ENCODE measurements around the gene TBCD.

Gene TBCD

DNA sequence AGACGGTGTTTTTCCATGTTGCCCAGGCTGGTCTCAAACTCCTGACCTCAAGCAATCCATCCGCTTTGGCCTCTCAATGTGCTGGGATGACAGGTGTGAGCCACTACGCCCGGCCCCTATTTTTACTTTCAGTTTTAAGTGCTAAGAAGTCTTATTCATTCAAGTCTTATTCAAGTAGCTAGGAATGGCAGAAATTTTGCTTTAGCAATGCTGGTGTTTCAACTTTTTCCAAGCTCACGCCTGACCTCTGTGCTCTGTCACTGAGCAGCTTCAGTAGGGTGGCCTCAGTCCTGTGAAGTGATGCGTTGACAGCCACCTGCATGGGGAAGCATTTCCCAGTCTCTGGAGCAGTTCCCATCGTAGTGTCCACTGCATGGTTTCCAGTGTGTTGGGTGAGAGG lies 75.1 kb downstream of the TBCD start:
- peaks cover 27% of the 10 kb centered on the region for H3K36me3 Mint-ChIP-seq
- no peak overlapping the region for H3K4me3 Mint-ChIP-seq
- H3K27ac Mint-ChIP-seq = no peak overlapping the region
- ATAC-seq (ENCODE audit: low read depth) (no peak), DNase-seq (ENCODE audit: low spot score in 2 of 2) (no peak)
- H3K9me3 Mint-ChIP-seq = no peaks in the 10 kb centered on the region
- H3K27me3 Mint-ChIP-seq = no peaks in the 10 kb centered on the region
- H3K4me1 Mint-ChIP-seq = no peaks in the 10 kb centered on the region

DNA sequence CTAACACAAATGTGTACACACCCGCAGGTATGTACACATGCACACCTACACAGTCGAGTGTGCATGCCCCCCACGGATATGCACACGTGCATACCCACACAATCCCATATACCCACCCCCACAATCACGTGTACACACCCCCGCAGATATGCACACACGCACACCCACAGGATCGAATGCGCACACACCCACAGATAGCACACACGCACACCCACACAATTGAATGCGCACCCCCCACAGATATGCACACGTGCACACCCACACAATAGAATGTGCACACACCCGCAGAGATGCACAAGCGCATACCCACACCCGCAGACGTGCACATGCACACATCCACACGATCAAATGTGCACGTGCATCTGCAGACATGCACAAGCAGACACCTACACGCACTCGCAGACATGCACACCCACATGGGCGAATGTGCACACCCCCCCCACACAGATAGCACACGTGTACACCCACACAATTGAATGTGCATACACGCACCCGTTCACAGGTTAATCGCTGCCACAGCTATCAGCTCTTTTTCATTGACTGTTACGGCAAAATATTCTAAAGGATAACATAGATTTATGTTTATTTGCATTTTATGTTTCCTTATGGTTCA lies 77.1 kb downstream of the TBCD start:
- ATAC-seq (ENCODE audit: low read depth) (no peak), DNase-seq (ENCODE audit: low spot score in 2 of 2) (no peak)
- H3K36me3 Mint-ChIP-seq = peaks cover 18% of the 10 kb centered on the region
- H3K27me3 Mint-ChIP-seq = no peaks in the 10 kb centered on the region
- H3K9me3 Mint-ChIP-seq = no peaks in the 10 kb centered on the region
- H3K4me1 Mint-ChIP-seq = no peaks in the 10 kb centered on the region
- no peak overlapping the region for H3K27ac Mint-ChIP-seq
- H3K4me3 Mint-ChIP-seq = no peak overlapping the region

DNA sequence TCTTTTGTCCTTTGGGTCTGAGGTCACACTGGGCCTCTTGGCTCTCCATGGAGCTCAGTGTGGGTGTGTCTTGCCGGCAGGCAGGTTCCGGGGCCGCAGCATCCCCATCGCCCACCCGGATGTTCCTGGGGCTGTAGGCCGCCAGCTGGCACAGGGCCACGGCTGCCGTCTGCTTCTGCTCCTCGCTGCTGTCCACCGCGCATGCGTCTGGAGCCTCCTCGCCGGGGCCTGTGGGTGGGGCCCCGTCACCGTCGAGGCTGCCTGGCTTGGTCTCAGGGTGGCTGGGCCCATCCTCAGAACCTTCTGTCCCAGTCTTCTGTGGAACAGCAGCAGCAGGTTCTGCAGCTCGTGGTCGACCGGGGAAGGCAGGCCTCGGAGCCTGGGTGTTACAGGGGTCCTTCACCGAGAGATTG lies 78.4 kb downstream of the TBCD start:
- H3K27ac Mint-ChIP-seq = no peak overlapping the region
- no peaks in the 10 kb centered on the region for H3K9me3 Mint-ChIP-seq
- no peak overlapping the region for H3K4me3 Mint-ChIP-seq
- ATAC-seq (ENCODE audit: low read depth) (no peak), DNase-seq (ENCODE audit: low spot score in 2 of 2) (no peak)
- H3K4me1 Mint-ChIP-seq = no peaks in the 10 kb centered on the region
- H3K27me3 Mint-ChIP-seq = no peaks in the 10 kb centered on the region
- H3K36me3 Mint-ChIP-seq = peaks cover 18% of the 10 kb centered on the region

DNA sequence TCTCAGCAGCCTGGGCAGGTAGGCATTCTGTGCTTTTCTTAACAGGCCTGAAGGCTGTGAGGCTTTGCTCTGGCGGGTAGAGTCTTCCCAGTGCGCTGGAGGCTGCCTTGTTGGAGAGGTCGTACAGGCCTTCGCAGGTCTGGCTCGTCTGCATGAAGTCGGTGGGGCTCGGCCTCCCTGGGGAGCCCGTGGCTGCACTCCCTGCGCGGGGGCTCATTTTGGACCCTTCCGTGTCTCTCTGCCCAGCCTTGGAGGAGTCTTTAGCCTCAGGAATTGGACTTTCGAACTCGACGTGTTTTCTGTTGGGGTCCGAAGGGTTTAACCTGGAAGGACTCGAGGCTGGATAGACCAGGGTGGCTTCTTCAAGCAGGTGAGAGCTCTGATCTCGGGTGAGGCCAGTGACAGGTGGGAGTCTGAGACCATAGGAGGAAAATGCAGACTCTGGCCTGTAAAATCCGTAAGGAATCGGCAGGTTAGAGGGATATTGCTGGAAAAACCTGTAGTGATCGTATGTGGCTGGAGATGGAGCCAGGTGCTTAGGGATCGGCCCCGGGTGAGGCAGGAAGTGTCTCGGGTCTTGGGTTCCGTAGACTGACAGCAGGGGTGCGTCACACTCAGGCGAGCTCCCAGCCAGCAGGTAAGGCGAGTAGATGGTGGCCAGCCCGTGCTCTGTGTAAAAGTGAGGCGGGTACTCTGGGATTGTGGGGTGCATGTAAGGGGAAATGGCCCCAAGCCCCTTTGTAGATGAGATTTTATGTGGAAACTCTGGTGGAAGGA lies 79.4 kb downstream of the TBCD start:
- Mint-ChIP-seq H3K4me3 (no peak overlapping the region), H3K27ac (no peak overlapping the region), H3K4me1 (no peaks in the 10 kb centered on the region), H3K27me3 (no peaks in the 10 kb centered on the region), H3K36me3 (peaks cover 18% of the 10 kb centered on the region), H3K9me3 (no peaks in the 10 kb centered on the region)
- DNase-seq (ENCODE audit: low spot score in 2 of 2) (no peak), ATAC-seq (ENCODE audit: low read depth) (no peak)

DNA sequence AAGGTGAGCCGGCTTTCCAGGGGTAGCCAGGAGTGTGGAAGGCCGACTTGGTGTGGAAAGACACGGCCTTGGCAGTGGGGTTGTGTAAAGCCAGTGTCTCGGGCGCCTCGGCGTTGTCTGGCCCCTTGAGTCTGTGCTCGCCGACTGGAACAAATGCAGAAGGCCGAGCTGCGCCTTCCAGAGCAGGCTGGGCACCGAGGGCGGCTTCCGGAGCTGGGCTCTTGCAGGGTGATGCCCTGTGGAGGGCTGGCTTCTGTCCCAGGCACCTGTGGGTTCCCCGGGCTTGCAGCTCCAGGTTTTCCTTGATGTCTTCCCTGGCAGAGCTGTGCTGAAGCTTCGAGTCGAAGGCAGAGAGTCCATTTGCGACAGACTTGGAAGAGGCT lies 79.9 kb downstream of the TBCD start:
- Mint-ChIP-seq H3K36me3 (peaks cover 18% of the 10 kb centered on the region), H3K27ac (no peak overlapping the region), H3K9me3 (no peaks in the 10 kb centered on the region), H3K27me3 (no peaks in the 10 kb centered on the region), H3K4me3 (no peak overlapping the region), H3K4me1 (no peaks in the 10 kb centered on the region)
- DNase-seq (ENCODE audit: low spot score in 2 of 2) (no peak), ATAC-seq (ENCODE audit: low read depth) (no peak)

DNA sequence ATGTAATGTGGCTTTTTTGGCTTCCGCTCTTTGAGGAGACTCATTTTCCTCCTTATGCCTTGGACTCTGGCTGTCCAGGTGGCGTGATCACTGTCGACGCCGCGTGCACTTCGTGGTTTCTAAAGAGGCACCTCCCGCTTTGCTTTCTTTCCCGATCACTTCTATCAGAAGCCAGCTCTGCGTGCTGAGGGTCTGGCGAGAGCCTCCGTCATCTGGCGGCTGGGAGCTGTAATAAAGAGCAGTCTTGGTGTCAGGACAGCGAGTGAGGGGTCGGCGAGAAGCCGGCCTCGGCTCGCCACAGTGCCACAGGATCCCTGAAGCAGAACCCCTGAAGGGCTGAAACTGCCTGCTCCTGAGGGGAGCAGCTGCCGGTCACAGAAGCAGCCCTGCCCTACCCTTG lies 80.5 kb downstream of the TBCD start:
- Mint-ChIP-seq H3K9me3 (no peaks in the 10 kb centered on the region), H3K4me1 (no peaks in the 10 kb centered on the region), H3K36me3 (peaks cover 18% of the 10 kb centered on the region), H3K4me3 (no peak overlapping the region), H3K27ac (no peak overlapping the region), H3K27me3 (no peaks in the 10 kb centered on the region)
- ATAC-seq (ENCODE audit: low read depth) (no peak), DNase-seq (ENCODE audit: low spot score in 2 of 2) (no peak)

DNA sequence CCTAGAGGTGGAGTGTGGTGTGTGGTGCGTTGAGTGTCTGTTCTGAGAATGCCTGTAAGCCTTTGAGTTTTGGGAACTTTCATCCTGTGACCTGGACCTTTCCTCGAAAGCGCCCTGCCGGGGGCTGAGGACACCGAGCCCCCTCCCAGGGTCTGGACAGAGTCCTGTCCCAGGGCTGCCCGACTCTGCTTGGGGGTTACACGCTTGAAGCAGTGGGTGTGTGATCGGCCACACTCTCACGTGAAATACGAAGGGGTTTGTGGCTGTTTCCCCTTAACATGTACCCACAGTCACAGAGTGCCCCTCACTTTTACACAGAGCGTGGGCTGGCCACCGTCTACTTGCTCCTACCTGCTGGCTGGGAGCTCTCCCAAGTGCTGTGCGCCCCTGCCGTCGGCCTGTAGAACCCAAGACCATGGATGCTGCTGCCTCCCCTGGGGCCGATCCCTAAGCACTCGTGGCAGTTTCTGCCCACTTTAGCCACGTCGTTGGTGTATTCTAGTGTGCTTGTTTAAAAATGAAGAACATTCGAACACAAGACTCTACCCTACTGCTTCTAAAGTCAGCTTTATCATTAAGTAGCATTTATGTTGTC lies 81.1 kb downstream of the TBCD start:
- DNase-seq (ENCODE audit: low spot score in 2 of 2) (no peak), ATAC-seq (ENCODE audit: low read depth) (no peak)
- H3K4me3 Mint-ChIP-seq = no peak overlapping the region
- no peak overlapping the region for H3K27ac Mint-ChIP-seq
- H3K27me3 Mint-ChIP-seq = no peaks in the 10 kb centered on the region
- H3K36me3 Mint-ChIP-seq = peaks cover 14% of the 10 kb centered on the region
- H3K4me1 Mint-ChIP-seq = no peaks in the 10 kb centered on the region
- H3K9me3 Mint-ChIP-seq = no peaks in the 10 kb centered on the region

DNA sequence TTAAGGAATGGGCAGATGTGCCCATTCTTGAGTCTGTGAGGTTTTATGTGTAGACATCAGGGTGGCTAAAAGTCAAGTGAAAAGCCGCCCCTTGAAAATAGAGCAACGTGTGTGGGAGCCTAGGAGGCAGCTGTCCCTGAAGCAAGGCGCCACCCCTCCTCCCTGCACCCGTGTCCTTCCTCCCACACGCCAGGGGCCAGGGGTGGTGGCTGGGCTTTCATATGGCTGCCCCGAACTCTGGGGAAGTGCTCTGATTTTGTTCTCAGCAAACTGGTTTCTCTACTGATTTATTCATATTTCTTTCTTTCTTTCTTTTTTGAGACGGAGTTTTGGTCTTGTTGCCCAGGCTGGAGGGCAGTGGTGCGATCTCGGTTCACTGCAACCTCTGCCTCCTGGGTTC lies 83.3 kb downstream of the TBCD start:
- H3K27ac Mint-ChIP-seq = no peak overlapping the region
- no peaks in the 10 kb centered on the region for H3K36me3 Mint-ChIP-seq
- DNase-seq (ENCODE audit: low spot score in 2 of 2) = no peak
- ATAC-seq (ENCODE audit: low read depth) = no peak
- H3K4me3 Mint-ChIP-seq = no peak overlapping the region
- H3K9me3 Mint-ChIP-seq = no peaks in the 10 kb centered on the region
- H3K4me1 Mint-ChIP-seq = no peaks in the 10 kb centered on the region
- H3K27me3 Mint-ChIP-seq = no peaks in the 10 kb centered on the region

DNA sequence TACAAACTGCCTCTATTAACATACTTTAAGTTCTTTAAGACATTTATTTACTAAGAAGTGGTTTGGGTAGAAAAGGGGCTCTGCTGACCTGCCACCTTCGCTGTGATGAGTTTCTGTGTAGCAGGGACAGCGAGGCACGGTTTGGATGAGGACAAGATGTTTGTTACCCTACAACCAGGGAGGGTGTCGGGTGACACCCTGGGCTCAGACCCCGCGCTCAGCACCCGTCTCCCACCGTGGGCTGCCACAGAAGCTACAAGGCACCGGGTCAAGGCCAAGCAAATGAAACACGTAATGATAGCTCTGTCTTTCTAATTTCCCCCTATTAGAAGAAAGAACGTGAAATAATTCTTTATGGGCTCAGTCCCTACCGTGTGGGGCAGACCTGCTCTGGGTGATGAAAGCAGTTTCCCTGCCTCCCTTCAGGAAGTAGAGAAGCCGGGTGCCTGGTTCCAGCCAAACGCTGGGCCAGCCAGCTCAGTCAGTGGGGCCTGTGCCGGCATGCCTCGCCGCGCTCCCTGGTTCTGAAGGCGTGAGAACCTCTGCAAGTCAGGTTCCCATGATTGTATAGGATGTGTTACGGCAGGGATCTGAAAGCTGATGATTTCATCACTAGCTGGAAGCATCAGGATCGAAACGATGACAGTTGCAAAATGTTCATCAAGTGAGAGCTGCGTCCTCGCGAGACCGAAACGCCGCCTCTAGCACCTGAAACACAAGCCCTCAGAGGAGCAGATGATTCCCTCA lies 84.1 kb downstream of the TBCD start:
- Mint-ChIP-seq H3K27ac (no peak overlapping the region), H3K4me3 (no peak overlapping the region), H3K9me3 (no peaks in the 10 kb centered on the region), H3K4me1 (no peaks in the 10 kb centered on the region), H3K36me3 (no peaks in the 10 kb centered on the region), H3K27me3 (no peaks in the 10 kb centered on the region)
- DNase-seq (ENCODE audit: low spot score in 2 of 2) (no peak), ATAC-seq (ENCODE audit: low read depth) (no peak)

DNA sequence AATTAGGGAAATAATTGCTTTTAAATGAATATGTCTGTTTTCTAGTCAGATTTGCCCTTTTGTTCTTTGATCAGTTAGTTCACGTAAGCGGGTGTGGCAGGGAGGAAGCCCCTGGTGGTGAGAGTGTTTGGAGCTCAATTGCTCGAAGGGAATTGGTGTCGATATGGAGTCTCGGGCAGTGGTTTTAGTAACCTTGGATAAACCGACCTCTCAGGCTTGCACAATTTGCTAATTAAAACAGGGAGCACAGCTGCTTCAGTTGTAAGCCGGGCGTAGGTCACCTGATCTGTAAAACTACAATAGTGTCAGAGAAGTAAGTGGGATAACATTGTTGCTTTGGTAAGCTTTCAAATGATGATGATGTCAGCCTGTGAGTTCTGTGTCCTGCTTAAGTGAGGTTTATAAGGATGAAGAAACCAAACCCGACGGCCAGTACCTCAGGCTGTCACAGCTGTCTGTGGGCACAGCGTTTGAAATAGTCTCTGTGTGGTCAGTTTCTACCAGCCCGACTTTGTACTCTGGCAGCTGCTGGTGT lies 85.0 kb downstream of the TBCD start:
- Mint-ChIP-seq H3K4me1 (no peaks in the 10 kb centered on the region), H3K9me3 (no peaks in the 10 kb centered on the region), H3K27me3 (no peaks in the 10 kb centered on the region), H3K4me3 (no peak overlapping the region), H3K36me3 (no peaks in the 10 kb centered on the region), H3K27ac (no peak overlapping the region)
- DNase-seq (ENCODE audit: low spot score in 2 of 2) (no peak), ATAC-seq (ENCODE audit: low read depth) (no peak)

DNA sequence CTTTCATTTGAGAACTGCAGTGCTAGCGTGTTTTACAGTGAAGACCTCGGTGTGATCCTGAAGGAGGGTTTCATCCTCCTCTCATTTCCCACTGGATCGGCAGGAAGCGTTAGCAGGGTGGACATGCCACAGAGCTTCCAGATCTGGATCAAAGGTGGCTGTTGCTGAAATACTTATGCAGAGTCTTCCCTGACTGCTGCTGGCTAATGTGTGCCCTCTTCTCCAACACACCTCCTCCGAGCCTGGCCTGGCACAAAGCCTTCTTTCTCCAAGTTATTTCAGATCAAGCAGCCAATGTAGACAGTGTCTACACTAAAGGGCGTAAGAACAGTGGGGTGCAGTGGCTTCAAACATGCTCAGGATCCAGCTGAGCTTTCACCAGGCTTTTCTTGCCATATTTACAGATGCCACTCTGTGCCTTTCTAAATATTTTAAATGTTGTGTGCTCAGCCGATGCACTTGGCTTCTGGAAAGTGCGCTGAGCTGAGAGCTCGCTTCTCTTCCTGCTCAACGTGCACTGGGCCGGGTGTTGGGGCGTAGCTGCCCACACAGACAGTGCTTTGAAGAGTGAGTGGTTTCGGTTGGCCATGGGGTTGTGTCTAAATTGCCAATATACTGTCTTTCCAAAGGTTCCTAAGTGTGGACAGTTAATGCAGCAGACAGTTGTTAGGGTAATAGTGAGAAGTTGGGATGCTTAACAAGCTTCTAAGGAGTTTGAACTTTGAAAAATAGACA lies 85.9 kb downstream of the TBCD start:
- Mint-ChIP-seq H3K4me1 (no peaks in the 10 kb centered on the region), H3K36me3 (peaks cover 3% of the 10 kb centered on the region), H3K4me3 (no peak overlapping the region), H3K27ac (no peak overlapping the region), H3K27me3 (no peaks in the 10 kb centered on the region), H3K9me3 (no peaks in the 10 kb centered on the region)
- DNase-seq (ENCODE audit: low spot score in 2 of 2) = no peak
- no peak for ATAC-seq (ENCODE audit: low read depth)

DNA sequence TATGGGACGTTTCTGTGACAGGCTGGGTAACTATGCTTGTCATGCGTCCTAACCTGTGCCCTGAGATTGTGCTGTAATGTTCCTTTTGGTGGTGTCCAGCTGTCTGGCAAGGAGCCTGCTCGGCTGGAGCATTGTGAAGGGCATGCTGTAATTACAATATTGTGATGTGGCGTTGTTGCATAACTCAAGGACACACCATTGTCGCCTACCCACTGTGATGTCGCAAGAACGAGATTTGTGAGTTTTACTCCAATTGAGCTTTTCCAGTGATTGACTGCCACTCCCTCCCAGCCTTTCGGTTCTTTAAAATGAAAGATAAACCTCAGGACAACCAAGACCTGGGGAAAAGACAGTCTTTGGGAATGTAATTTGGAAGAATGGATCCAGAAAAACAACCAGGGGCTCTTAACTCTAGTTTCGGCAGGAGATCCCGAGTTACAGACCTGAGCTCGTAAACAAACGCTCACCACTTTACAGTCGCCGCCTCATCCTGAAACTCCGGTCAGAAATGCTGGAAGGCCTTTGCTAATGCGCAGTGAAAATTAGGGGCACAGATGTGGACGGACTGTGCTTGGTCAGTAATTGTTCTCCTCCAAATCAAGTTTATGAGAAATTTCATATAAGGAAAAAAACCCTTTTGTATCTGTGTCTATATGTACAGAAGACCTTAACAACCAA lies 86.7 kb downstream of the TBCD start:
- Mint-ChIP-seq H3K4me3 (no peak overlapping the region), H3K27ac (no peak overlapping the region), H3K36me3 (peaks cover 3% of the 10 kb centered on the region), H3K4me1 (no peaks in the 10 kb centered on the region), H3K27me3 (no peaks in the 10 kb centered on the region), H3K9me3 (no peaks in the 10 kb centered on the region)
- ATAC-seq (ENCODE audit: low read depth) (no peak), DNase-seq (ENCODE audit: low spot score in 2 of 2) (no peak)

DNA sequence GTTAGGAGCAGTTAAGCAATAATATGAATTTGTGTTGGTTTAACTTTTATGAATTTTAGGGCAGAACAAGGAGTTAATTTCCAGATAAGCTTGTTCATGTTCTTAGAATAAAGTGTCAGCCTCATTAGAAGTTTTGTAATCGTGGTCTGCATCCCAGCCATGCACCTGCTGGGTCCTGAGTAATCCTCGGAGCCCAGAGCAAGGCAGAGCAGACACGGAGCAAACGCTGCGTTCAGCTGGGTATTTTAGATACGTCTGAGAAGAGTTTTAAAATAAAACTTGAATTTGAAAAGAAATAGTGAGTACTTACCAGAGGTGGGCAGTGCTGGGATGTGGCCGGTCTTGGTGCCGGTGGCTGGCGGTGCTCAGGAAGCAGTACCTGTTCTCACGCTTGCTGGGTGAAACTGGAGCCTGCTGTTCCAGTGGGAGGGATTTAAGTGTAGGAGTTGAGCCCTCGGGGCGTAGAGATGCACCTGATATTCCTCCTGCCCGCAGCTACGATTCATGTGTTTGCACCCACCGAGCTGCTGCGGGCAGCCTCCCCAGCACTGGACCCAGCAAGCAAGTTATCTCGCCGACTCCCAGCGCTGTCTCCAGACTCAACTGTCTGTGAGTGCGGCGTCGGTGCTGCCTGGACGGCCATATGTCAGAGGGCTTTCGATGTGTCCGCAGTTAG lies 87.9 kb downstream of the TBCD start, which contains the start of gene ZNF750:
TSS of gene ZNF750 (minus strand) at position 406 of the 676 bp plus-strand sequence. CDS start 7,568 bp downstream, outside the sequence.
- Mint-ChIP-seq H3K27ac (no peak within 1 kb of the TSS), H3K9me3 (no peaks in the 10 kb centered on the region), H3K27me3 (no peaks in the 10 kb centered on the region), H3K36me3 (peaks cover 4% of the 10 kb centered on the region), H3K4me3 (no peak within 1 kb of the TSS), H3K4me1 (peaks cover 4% of the 10 kb centered on the region)
- no peak for DNase-seq (ENCODE audit: low spot score in 2 of 2)
- no peak for ATAC-seq (ENCODE audit: low read depth)

Data from memory B cell (primary cell).